Testis (tissue), 3 donors: ENCODE results near the gene PNPLA6. TPM values are rescaled to one million over a fixed set of nuclear protein-coding genes. Genes with fewer than 3 reads are reported as not detected.
"Not testable (repeated sequence)": the region's sequence is repeated elsewhere in the genome, so short reads cannot be mapped to it uniquely, and the experiment has no call there.

ENCODE experiments used
- DNase-seq: peaks from one replicate; pipeline ENCODE4 v3.0.0-alpha.2; 2019
- H3K27ac ChIP-seq, 2 donors: fragments of 200-600 bp; sonication (generic); one replicate each; pipeline ENCODE4 v1.5.1; 2019
- H3K27me3 ChIP-seq: fragments of 200-600 bp; sonication (generic); one replicate; pipeline ENCODE4 v1.5.1; 2019
- H3K36me3 ChIP-seq: fragments of 200-600 bp; sonication (generic); one replicate; pipeline ENCODE4 v1.5.1; 2017; ENCODE audit warnings: low read depth; ENCODE audit errors: missing control alignments
- H3K4me1 ChIP-seq: fragments of 200-600 bp; sonication (generic); one replicate; pipeline ENCODE4 v1.5.1; 2019
- H3K4me3 ChIP-seq, 2 donors: fragments of 200-600 bp; sonication (generic); one replicate each; pipeline ENCODE4 v1.5.1; 2017 to 2019
- H3K9me3 ChIP-seq: fragments of 200-600 bp; sonication (generic); one replicate; pipeline ENCODE4 v1.5.1; 2017
- POLR2A ChIP-seq: fragments of 450-650 bp; IDR thresholded peaks from one replicate; pipeline ENCODE4 v1.6.1; 2017; ENCODE audit warnings: antibody characterized with exemption, mild to moderate bottlenecking, moderate library complexity
- WGBS, 2 donors: methylation state at CpG; one replicate each; pipeline ENCODE4 v1.1.5; 2018; 5-methylcytosine and 5-hydroxymethylcytosine counted together
- intact Hi-C: fragments of 100-400 bp; cut with DNase I; formaldehyde crosslinking; loops from one replicate; pipeline ENCODE4 v1.15.1; 2023; ENCODE audit warnings: low total_unique reads
- polyA plus RNA-seq: library from polyadenylated mRNA; stranded (reverse); fragments of 350-450 nt; fragmentation: Illumina TruSeq; extraction: RNeasy Lipid Tissue Mini Kit (QIAGEN cat#74804); gene quantifications from one replicate; pipeline ENCODE4 v1.2.3, GENCODE V29; 2014; ENCODE audit warnings: low read depth, low replicate concordance; ENCODE audit not compliant: insufficient read depth
- total RNA-seq, 2 donors: library from RNA; depleted of rRNA; stranded (reverse); fragments of >200 nt; gene quantifications; one replicate each; pipeline ENCODE4 v1.2.3, GENCODE V29; 2016
- TF ChIP-seq, protein P1 (sequence below), 3 experiments: fragments of 450-650 bp in 2 of 3; fragments of 200-600 bp in 1 of 3; sonication (generic) in 1 of 3; IDR thresholded peaks; one replicate each; pipeline ENCODE4 v1.5.1; 2016 to 2019; ENCODE audit warnings: antibody characterized with exemption in 3 of 3, mild to moderate bottlenecking in 2 of 3, moderate library complexity in 1 of 3

The PNPLA6 gene
- total and polyA plus RNA-seq, 3 donors from 2014 or later: 109 to 153 (median 143) TPM

- Histone ChIP-seq H3K27ac (no peak overlapping the region), H3K27me3 (no peaks in the 10 kb centered on the region), H3K9me3 (no peaks in the 10 kb centered on the region), H3K4me1 (no peaks in the 10 kb centered on the region), H3K36me3 (no peaks in the 10 kb centered on the region), H3K4me3 (no peak overlapping the region)
- TF ChIP-seq, protein P1, sequence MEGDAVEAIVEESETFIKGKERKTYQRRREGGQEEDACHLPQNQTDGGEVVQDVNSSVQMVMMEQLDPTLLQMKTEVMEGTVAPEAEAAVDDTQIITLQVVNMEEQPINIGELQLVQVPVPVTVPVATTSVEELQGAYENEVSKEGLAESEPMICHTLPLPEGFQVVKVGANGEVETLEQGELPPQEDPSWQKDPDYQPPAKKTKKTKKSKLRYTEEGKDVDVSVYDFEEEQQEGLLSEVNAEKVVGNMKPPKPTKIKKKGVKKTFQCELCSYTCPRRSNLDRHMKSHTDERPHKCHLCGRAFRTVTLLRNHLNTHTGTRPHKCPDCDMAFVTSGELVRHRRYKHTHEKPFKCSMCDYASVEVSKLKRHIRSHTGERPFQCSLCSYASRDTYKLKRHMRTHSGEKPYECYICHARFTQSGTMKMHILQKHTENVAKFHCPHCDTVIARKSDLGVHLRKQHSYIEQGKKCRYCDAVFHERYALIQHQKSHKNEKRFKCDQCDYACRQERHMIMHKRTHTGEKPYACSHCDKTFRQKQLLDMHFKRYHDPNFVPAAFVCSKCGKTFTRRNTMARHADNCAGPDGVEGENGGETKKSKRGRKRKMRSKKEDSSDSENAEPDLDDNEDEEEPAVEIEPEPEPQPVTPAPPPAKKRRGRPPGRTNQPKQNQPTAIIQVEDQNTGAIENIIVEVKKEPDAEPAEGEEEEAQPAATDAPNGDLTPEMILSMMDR (IDR thresholded peaks at IDR 0.05): no peak
- TF ChIP-seq POLR2A: no peak
- DNase-seq: no peak
- intact Hi-C loops: loop anchor here (10.0 kb wide), 1 partner anchor 109 kb away; the partner anchor contains the start of gene MCEMP1
- WGBS, 2 donors: 87 to 94% methylated on average over 5 of the region's 5 CpGs
These were observed 29.8 kb downstream of the PNPLA6 start for GRCh38 chr19:7565332-7565731.

GRCh38 chr19:7570761-7571160 lies 35.2 kb downstream of the PNPLA6 start:
- 70 to 80% methylated on average over 5 of the region's 5 CpGs for WGBS, 2 donors
- no peak for TF ChIP-seq POLR2A
- TF ChIP-seq, protein P1 (IDR thresholded peaks at IDR 0.05): no peak
- Histone ChIP-seq H3K27me3 (no peaks in the 10 kb centered on the region), H3K27ac (no peak overlapping the region), H3K9me3 (no peaks in the 10 kb centered on the region), H3K4me3 (no peak overlapping the region), H3K36me3 (no peaks in the 10 kb centered on the region), H3K4me1 (no peaks in the 10 kb centered on the region)
- intact Hi-C loops: no loop called here
- no peak for DNase-seq

DNA sequence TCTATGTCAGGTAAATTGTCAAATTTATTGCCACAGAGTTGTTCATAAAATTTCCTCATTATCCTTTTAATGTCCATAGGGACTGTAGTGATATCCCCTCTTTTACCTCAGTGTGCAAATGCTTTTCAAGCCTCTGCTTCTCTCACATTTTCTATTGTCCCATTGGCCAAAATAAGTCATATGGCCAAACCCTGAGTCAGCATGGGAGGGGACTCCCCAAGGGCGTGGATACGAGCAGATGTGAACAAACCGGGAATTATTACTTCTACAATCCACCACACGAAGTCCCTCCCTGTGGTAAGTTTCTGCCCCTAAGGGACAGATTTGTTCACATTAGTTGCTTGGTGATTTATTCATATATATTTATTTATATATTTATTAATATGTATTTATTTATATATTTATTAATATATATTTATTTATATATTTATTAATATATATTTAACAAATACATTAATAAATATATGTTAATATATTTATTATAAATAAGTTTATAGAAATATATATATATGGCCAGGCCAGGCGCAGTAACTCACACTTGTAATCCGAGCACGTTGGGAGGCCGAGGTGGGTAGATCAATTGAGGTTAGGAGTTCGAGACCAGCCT lies 40.0 kb downstream of the PNPLA6 start:
- Histone ChIP-seq H3K9me3 (no peaks in the 10 kb centered on the region), H3K4me1 (peaks cover 12% of the 10 kb centered on the region), H3K4me3 (no peak overlapping the region), H3K27me3 (no peaks in the 10 kb centered on the region), H3K36me3 (no peaks in the 10 kb centered on the region), H3K27ac (no peak overlapping the region)
- intact Hi-C loops: no loop called here
- no peak for DNase-seq
- WGBS, 2 donors: 80 to 88% methylated on average over 9 of the region's 9 CpGs
- TF ChIP-seq, protein P1 (IDR thresholded peaks at IDR 0.05): no peak
- no peak for TF ChIP-seq POLR2A

DNA sequence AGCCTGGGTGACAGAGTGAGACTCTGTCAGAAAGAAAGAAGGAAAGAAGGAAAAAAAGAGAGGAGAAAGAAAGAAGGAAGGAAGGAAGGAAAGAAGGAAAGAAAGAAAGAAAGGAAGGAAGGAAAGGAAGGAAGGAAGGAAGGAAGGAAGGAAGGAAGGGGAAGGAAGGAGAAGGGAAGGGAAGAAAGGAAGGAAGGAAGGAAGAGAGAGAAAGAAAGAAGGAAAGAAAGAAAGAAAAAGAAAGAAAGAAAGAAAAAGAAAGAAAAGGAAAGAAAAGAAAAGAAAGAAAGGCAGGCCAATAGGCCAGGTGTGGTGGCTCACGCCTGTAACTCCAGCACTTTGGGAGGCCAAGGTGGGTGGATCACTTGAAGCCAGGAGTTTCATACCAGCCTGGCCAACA lies 41.9 kb downstream of the PNPLA6 start:
- H3K27me3 ChIP-seq, H3K9me3 ChIP-seq, H3K4me3 ChIP-seq, H3K36me3 ChIP-seq, intact Hi-C loops, DNase-seq, H3K27ac ChIP-seq: not testable (repeated sequence)
- H3K4me1 ChIP-seq: peaks cover 12% of the 10 kb centered on the region
- 92 to 96% methylated on average over 1 of the region's 1 CpG for WGBS, 2 donors

- Histone ChIP-seq H3K4me1 (peaks cover 12% of the 10 kb centered on the region), H3K27me3 (no peaks in the 10 kb centered on the region), H3K9me3 (no peaks in the 10 kb centered on the region), H3K4me3 (no peak overlapping the region), H3K27ac (peak overlapping the region in 1 of 2 donors; percentile 21), H3K36me3 (no peaks in the 10 kb centered on the region)
- 64 to 76% methylated on average over 6 of the region's 6 CpGs for WGBS, 2 donors
- no peak for DNase-seq
- intact Hi-C loops: no loop called here
- TF ChIP-seq POLR2A: no peak
- TF ChIP-seq, protein P1 (IDR thresholded peaks at IDR 0.05): no peak
These were observed 42.6 kb downstream of the PNPLA6 start for GRCh38 chr19:7578127-7578526.
